RPMI8226 (cell line): ENCODE data around the gene TNPO1.

Source experiments
- DNase-seq: peaks from one replicate; pipeline ENCODE4 v3.0.0-alpha.2; 2015

The TNPO1 gene

GRCh38 chr5:72936893-72937292 is 120.4 kb downstream of the TNPO1 start:
- DNase-seq = no peak

GRCh38 chr5:72937517-72938061 is 121.1 kb downstream of the TNPO1 start:
- no peak for DNase-seq

- DNase-seq = no peak
Measured at GRCh38 chr5:72938206-72938605, 121.7 kb downstream of the TNPO1 start.

GRCh38 chr5:72940082-72940481 is 123.6 kb downstream of the TNPO1 start:
- no peak for DNase-seq

- DNase-seq = no peak
Measured at GRCh38 chr5:72943307-72943706, 126.8 kb downstream of the TNPO1 start.

GRCh38 chr5:72947498-72947897 is 131.0 kb downstream of the TNPO1 start:
- no peak for DNase-seq

GRCh38 chr5:72949481-72949880 is 133.0 kb downstream of the TNPO1 start:
- no peak for DNase-seq

- DNase-seq = peak; percentile 12
Measured at GRCh38 chr5:72951671-72952468, 135.4 kb downstream of the TNPO1 start.

- no peak for DNase-seq
Measured at GRCh38 chr5:72954389-72954788, 137.9 kb downstream of the TNPO1 start.

- no peak for DNase-seq
Measured at GRCh38 chr5:72955143-72955767, 138.8 kb downstream of the TNPO1 start.

- peak; percentile 98 for DNase-seq
Measured at GRCh38 chr5:72955768-72956323, 139.4 kb downstream of the TNPO1 start, which contains the start of gene FCHO2. TSS of gene FCHO2 (plus strand) at chr5:72956041. CDS start at chr5:72956097, 56 bp downstream.

- peak; percentile 51 for DNase-seq
Measured at GRCh38 chr5:72956324-72957140, 140.1 kb downstream of the TNPO1 start.

GRCh38 chr5:72957337-72957736 is 140.9 kb downstream of the TNPO1 start:
- DNase-seq = no peak

- no peak for DNase-seq
Measured at GRCh38 chr5:72959257-72959656, 142.8 kb downstream of the TNPO1 start.
